Fibroblast of villous mesenchyme (primary cell): ENCODE measurements around the gene CREB3L2. TPM values are rescaled to one million over a fixed set of nuclear protein-coding genes. Genes with fewer than 3 reads are reported as not detected.

Experiments used
- DNase-seq: peaks from one replicate; pipeline ENCODE4 v3.0.0-alpha.2; 2010; ENCODE audit warnings: low read depth
- H3K4me3 ChIP-seq: 2 replicates; pipeline ENCODE4 v1.5.1; 2011; ENCODE audit warnings: low read depth, mild to moderate bottlenecking, low read length
- CTCF ChIP-seq: IDR thresholded peaks from 2 replicates; pipeline ENCODE4 v1.5.1; 2012; ENCODE audit warnings: low read depth, mild to moderate bottlenecking, low read length; ENCODE audit not compliant: insufficient read depth
- total RNA-seq: library from RNA; depleted of rRNA; stranded (reverse); fragments of >200 nt; gene quantifications from 2 replicates; pipeline ENCODE4 v1.2.3, GENCODE V29; 2012

The CREB3L2 gene
- total RNA-seq, 1 donor = 33.2 TPM

GRCh38 chr7:137944168-137944567 is 57.7 kb downstream of the CREB3L2 start:
- DNase-seq = peak; percentile 96
- H3K4me3 ChIP-seq = no peak overlapping the region
- no peak for TF ChIP-seq CTCF

GRCh38 chr7:137943132-137943551 is 58.7 kb downstream of the CREB3L2 start:
- H3K4me3 ChIP-seq = no peak overlapping the region
- TF ChIP-seq CTCF = no peak
- DNase-seq = peak; percentile 99

- H3K4me3 ChIP-seq = no peak overlapping the region
- DNase-seq = no peak
- TF ChIP-seq CTCF = no peak
Observed at GRCh38 chr7:137942484-137943115, 59.3 kb downstream of the CREB3L2 start.

- no peak overlapping the region for H3K4me3 ChIP-seq
- DNase-seq = peak; percentile 90
- TF ChIP-seq CTCF = no peak
Observed at GRCh38 chr7:137940656-137941518, 61.0 kb downstream of the CREB3L2 start.

GRCh38 chr7:137940218-137940617 is 61.7 kb downstream of the CREB3L2 start:
- no peak for TF ChIP-seq CTCF
- no peak overlapping the region for H3K4me3 ChIP-seq
- no peak for DNase-seq

GRCh38 chr7:137937202-137937560 is 64.7 kb downstream of the CREB3L2 start:
- DNase-seq = peak; percentile 44
- no peak overlapping the region for H3K4me3 ChIP-seq
- TF ChIP-seq CTCF = no peak
